Epidermal melanocyte (primary cell): Measurements from ENCODE around the gene ARMC9.
A peak's percentile ranks its signal among the peaks of the same experiment; 100 is the strongest.
"Not testable (repeated sequence)": the region's sequence is repeated elsewhere in the genome, so short reads cannot be mapped to it uniquely, and the experiment has no call there.

Source experiments
- DNase-seq: peaks from one replicate; pipeline ENCODE4 v3.0.0; 2011; ENCODE audit warnings: low spot score; ENCODE audit not compliant: insufficient read length

Gene ARMC9

GRCh38 chr2:231362555-231363184 lies 164.2 kb downstream of the ARMC9 start:
- no peak for DNase-seq

- DNase-seq, result no peak
These were observed 165.6 kb downstream of the ARMC9 start for GRCh38 chr2:231364061-231364460.

DNA sequence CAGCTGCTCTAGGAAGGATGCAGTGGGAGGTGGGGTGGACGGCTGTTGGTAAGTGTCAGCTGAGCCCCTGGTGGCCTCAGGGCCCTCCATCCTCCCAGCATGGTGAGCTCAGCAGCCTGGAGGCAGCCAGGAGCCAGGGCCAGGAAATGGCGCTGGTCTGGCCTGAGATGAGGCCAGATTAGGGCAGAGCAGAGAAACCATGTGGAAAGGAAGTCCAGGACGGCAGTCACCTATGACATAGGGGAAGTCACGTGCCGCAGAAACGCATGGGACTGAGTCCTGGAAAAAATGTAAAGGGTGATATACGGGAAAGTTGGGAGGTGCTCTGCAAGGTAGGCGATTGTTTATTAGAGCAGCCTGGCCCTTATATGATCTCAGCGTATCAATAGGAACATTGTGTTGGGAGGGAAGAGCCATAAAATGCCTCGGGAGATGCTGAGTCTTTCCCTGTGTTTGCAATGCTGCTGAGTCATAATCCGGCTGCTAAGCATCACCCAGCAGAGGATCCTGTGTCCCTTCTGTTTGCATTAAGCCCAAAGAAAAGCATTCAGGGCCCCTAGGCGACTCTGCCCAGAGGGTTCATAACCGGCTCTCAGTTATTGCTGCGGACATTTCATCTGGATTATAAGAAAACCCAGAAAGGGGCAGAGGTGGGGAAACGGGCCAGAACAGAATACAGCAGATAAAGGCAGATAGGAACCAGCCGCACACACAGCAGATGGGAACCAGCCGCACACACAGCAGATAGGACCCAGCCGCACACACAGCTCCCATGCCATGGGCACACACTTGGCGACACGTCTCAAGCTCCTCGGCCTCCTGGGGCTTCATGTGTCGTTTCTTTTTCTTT lies 166.8 kb downstream of the ARMC9 start:
- DNase-seq, result peak; percentile 98

DNA sequence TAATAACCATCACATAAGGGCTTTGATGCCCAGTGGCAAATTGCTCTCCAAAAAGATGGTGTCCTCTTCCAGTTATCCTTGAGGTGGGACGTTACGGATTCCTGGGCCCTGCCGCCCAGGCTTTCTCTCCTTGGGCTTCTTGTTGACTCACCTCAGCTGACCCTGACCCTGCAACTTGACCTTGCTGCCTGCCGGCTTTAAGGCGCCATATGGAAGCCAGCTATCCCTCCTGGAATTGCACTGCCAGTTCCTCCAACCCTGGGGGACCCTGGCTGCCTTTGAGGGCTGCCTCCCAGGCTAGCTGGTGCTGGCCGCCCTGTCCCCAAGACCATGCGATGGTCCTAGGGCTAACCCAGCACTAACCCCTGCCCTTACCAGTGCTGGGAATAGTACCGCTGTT lies 168.7 kb downstream of the ARMC9 start:
- DNase-seq, result no peak

DNA sequence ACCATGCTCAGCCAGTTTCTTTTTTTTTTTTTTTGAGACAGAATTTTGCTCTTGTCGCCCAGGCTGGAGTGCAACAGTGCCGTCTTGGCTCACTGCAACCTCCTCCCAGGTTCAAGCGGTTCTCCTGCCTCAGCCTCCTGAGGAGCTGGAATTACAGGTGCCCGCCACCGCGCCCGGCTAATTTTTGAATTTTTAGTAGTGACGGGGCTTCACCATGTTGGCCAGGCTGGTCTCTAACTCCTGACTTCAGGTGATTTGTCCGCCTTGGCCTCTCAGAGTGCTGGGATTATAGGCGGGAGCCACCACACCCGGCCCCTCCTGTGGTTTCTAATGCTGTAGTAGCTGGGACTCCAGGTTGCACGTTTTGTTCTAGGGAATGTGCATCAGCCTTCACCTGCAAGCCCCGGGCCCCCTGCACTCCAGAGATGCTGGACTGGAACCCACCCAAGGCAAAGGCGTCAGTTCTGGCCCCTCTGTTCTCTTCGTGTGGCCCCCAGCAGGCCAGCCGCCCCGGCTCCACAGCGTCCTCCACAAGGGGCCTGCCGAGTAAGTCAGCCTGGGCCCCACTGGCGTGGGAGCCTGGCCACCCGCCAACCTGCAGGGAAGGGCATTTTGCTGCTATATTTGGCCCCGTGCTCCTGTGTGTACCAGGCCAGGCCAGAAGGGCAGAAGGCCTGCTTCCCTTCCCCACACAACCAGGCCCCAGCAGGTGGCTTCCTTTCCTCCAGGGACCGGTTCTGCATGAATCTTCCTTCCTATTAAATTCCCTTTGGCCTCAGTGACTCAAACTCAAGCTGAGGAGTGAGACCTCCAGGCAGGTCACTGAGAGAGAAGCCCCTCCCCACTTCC lies 171.4 kb downstream of the ARMC9 start:
- DNase-seq, result no peak

DNA sequence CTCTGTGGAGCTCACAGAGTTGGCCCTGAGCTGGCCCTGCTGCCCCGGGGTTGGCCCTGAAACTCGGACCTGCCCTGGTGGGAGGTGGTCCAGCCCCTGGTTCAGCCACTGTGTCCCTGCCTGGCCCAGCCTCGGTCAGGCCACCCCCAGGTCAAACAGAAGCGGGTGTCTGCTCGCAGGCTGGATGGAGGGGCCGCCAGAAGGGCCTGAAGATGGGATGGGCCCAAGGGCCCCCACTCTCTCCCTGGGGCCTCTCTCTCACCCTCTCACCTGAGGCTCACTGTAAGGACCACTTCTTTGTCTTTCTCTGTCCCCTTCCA lies 172.0 kb downstream of the ARMC9 start:
- no peak for DNase-seq

DNA sequence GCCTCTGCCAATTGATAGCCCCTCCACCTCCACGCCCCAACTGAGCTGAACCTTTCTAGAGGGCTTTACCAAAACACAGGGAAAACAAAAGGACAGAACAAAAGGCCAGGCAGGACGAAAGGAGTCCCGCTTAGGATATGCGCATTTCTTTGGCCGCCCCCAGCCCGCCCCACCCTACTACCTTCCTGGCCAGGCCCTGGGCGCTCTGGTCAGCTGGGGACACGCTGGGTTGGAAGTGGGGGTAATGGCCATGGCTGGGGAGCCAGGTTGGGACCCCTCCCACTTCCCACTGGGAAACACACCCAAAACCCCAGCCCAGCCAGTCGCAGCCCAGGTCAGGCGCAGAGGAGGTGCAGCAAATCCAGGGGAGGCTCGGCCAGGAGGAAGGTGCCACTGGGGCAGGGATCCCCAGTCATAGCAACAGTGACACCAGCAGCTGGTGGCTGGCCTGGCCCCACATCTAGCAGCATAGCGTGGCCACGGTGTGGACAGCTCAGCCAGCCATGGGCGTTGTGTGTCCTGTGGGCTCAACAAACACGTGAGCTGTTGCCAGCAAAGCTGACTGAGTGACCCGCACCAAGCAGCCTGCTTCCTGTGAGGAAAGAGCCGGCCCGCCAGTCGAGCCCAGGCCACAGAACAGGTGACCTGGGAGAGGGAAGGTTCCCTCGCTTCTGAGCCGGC lies 172.5 kb downstream of the ARMC9 start:
- DNase-seq, result no peak

DNA sequence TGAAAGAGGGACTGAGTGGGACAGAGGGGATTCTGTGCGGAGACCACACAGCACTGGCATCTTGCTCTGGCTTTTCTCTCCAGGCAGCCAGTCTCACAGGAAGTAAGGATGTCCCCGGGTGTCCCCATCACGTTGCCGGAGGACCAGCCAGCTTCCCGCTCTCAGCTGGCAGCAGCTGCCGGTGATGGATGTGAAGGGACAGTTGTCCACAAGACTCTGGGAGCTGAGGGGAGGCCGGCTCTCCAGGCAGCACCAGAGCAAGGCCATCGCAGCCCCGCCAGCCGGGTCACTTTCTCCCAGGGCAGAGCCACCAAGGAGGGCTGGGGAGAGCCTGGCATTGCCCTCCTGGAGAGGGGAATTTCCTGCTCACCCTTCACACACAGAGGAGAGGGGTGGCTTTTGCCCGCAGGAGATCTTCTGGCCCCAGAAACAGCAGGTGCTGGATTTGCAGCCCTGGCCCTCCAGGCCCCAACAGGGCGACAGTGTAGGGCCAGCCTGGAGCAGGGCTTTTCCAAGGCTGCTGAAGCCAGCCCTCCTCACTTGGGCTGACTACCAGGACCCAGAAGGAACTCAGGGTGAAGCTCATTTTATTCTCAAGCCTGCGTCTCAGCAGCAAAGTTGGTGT lies 173.1 kb downstream of the ARMC9 start:
- DNase-seq, result no peak

- DNase-seq, result no peak
These were observed 173.9 kb downstream of the ARMC9 start for GRCh38 chr2:231372326-231372725.

GRCh38 chr2:231373184-231373583 lies 174.8 kb downstream of the ARMC9 start:
- no peak for DNase-seq

GRCh38 chr2:231373786-231374349 lies 175.4 kb downstream of the ARMC9 start:
- DNase-seq, result no peak

DNA sequence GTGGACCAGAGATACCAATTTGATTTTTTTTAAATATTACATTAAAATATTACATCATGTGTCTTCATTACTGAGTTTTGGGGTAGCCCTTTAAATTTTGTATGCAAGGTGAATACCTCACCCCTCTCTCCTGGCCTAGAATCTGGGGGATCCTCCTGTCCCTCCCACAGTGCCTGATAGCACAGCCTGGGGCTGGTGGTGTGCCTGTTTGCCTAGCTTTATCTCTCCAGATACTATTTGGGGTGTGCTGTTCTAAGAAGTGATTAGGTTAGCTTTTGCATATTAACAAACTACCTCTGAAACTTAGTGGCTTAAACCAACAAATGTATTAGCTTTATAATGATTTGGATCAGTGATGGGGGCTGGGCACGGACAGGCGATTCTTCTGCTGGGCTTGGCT lies 176.3 kb downstream of the ARMC9 start:
- no peak for DNase-seq

- not testable (repeated sequence) for DNase-seq
These were observed 177.7 kb downstream of the ARMC9 start for GRCh38 chr2:231375994-231376615.

GRCh38 chr2:231376857-231377256 lies 178.4 kb downstream of the ARMC9 start:
- no peak for DNase-seq

GRCh38 chr2:231378026-231378722 lies 179.7 kb downstream of the ARMC9 start:
- DNase-seq, result no peak

GRCh38 chr2:231379266-231380215 lies 181.1 kb downstream of the ARMC9 start:
- no peak for DNase-seq

DNA sequence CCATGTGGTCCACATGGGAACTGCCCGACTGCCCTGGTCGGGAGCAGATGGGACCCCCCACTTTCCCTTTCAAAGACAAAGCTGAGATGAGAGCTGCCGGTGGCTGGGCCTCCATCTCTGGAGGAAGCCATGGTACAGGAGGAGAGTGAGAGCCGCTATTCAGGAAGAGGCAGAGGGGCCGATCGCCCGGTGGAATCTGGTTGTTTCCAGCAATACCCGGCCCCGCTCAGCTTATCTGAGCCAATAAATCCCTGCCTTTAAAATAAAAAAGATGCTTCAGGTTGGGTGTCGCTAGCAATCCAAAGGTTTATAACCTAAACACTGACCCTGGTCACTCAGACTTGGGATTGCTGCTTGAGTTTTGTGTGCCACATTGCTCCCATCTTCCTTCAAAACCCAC lies 181.9 kb downstream of the ARMC9 start:
- no peak for DNase-seq

DNA sequence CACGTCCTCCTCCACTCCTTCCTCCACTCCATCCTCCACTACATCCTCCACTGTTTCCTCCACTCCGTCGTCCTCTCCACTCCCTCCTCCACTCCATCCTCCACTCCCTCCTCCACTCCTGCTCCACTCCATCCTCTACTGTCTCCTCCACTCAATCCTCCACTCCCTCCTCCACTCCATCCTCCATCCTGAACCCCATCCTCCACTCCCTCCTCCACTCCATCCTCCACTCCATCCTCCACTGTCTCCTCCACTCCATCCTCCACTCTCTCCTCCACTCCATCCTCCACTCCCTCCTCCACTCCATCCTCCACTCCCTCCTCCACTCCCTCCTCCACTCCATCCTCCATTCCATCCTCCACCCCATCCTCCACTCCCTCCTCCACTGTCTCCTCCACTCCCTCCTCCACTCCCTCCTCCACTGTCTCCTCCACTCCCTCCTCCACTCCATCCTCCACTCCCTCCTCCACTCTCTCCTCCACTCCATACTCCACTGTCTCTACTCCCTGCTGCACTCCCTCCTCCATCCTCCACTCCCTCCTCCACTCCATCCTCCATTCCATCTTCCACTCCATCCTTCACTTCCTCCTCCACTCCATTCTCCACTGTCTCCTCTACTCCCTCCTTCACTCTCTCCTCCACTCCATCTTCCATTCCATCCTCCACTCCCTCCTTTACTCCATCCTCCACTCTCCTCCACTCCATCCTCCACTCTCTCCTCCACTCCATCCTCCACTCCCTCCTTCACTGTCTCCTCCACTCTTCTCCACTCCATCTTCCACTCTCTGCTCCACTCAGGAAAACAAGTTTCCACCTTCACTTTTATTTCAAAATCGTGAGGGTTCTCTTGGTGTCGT lies 182.8 kb downstream of the ARMC9 start:
- no peak for DNase-seq
